H1 (cell line): ENCODE results near the gene PPP2R2B. TPM values are rescaled to one million over a fixed set of nuclear protein-coding genes. Genes with fewer than 3 reads are reported as not detected.

Experiments used
- CBX8 ChIP-seq: fragments of 300-800, 300-1000 bp; sonication (generic); IDR thresholded peaks from 2 replicates; pipeline ENCODE4 v1.7.1; 2016; ENCODE audit warnings: low read depth, low read length, borderline replicate concordance
- EGR1 ChIP-seq: IDR thresholded peaks from 2 replicates; pipeline ENCODE4 v1.6.1; 2011; ENCODE audit warnings: low read depth, low read length, borderline replicate concordance
- JUN ChIP-seq: IDR thresholded peaks from 2 replicates; pipeline ENCODE4 v1.6.1; 2011; ENCODE audit warnings: low read depth, mild to moderate bottlenecking, improper control_type of control experiment, low read length
- MAFK ChIP-seq: IDR thresholded peaks from 2 replicates; pipeline ENCODE4 v1.6.1; 2012; ENCODE audit warnings: low read depth, mild to moderate bottlenecking, improper control_type of control experiment, low read length
- POU5F1 ChIP-seq: IDR thresholded peaks from 2 replicates; pipeline ENCODE4 v1.6.1; 2011; ENCODE audit warnings: low read depth, mild to moderate bottlenecking, low read length, moderate library complexity
- SIN3A ChIP-seq, 2 experiments: IDR thresholded peaks in 1 of 2; conservative IDR thresholded peaks in 1 of 2; 2 replicates each; pipeline ENCODE4 v1.6.1; 2011 to 2012; ENCODE audit warnings: low read length in 2 of 2, improper control_type of control experiment in 1 of 2, low read depth in 1 of 2, mild to moderate bottlenecking in 1 of 2
- TAF7 ChIP-seq: optimal IDR thresholded peaks from 2 replicates; pipeline ENCODE3; 2011; ENCODE audit warnings: low read depth, mild to moderate bottlenecking, inconsistent platforms, low read length, moderate library complexity, borderline replicate concordance
- polyA plus RNA-seq, 7 experiments: library from polyadenylated mRNA; depleted of rRNA in 3 of 7; stranded (reverse) in 5 of 7; unstranded in 2 of 7; fragments of >200 nt in 5 of 7; fragments of 200-250 nt in 2 of 7; gene quantifications; 1 replicate in 5 of 7; 2 replicates in 1 of 7; 4 replicates in 1 of 7; pipeline versions ENCODE4 v1.2.1 to v1.2.3, GENCODE V29; 2011 to 2013; ENCODE audit warnings: missing spikeins in 2 of 7, mixed read lengths in 2 of 7
- total RNA-seq: library from RNA; stranded (reverse); fragmentation: NEBNext Ultra II Directional; extraction: Animal tissue kit (Norgen Biotek cat#: 25700); gene quantifications from 2 replicates; pipeline ENCODE4 v1.2.1, GENCODE V29; 2021
- TF ChIP-seq, protein P1 (sequence below): IDR thresholded peaks from 2 replicates; pipeline ENCODE4 v1.6.1; 2011; ENCODE audit warnings: low read length, improper control_type of control experiment

Gene PPP2R2B
- total and polyA plus RNA-seq, 2 of the 8 experiments (the other 6 are each of a cell fraction or from before 2014, with no cell fraction given): 21.1 to 37.1 TPM

DNA sequence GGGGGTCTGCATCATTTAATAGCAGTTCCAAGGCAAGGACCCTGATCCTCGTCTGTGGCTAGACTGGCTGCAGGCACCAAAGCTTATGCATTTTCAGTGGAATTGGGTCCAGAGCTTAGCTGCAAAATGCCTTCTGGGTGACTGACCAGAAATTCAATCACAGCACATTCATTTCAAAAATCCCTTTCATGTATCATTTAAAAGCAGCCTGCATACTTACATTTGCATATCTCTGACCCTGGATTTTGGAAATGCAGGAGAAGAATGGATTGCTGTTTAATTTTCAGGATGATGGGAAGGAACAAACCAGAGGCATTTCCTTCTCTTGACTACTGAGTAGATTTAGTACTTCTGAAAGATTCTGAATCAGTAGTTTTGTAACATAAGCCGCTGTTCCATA is 122.8 kb downstream of the PPP2R2B start (continued):
- TF ChIP-seq SIN3A (conservative IDR thresholded peaks at IDR 0.05 in 1 of 2, IDR thresholded peaks at IDR 0.05 in 1 of 2; ENCODE audit: low read depth in 1 of 2, low read length in 2 of 2) (no peak), EGR1 (no peak), CBX8 (no peak), MAFK (no peak), TAF7 (no peak), POU5F1 (no peak), JUN (no peak)
- TF ChIP-seq, protein P1, sequence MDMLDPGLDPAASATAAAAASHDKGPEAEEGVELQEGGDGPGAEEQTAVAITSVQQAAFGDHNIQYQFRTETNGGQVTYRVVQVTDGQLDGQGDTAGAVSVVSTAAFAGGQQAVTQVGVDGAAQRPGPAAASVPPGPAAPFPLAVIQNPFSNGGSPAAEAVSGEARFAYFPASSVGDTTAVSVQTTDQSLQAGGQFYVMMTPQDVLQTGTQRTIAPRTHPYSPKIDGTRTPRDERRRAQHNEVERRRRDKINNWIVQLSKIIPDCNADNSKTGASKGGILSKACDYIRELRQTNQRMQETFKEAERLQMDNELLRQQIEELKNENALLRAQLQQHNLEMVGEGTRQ: no peak
